Esophagus mucosa (tissue), 1 donor: ENCODE measurements around the gene SHISAL2A. TPM values are rescaled to one million over a fixed set of nuclear protein-coding genes. Genes with fewer than 3 reads are reported as not detected.
A peak's percentile ranks its signal among the peaks of the same experiment; 100 is the strongest.
"Not testable (repeated sequence)": the region's sequence is repeated elsewhere in the genome, so short reads cannot be mapped to it uniquely, and the experiment has no call there.

ENCODE experiments used
- ATAC-seq: fragments of 200-7000 bp; cut with Tn5 transposase; one replicate; pipeline ENCODE4 v1.9.1; 2020
- total RNA-seq: library from RNA; stranded (reverse); gene quantifications from one replicate; pipeline ENCODE4 v1.2.4, GENCODE V29; 2023
- donor health status: DM: yes; HTN: yes; CAD: no.

SHISAL2A gene
- total RNA-seq, 1 donor from 2014 or later: 0.36 TPM

DNA sequence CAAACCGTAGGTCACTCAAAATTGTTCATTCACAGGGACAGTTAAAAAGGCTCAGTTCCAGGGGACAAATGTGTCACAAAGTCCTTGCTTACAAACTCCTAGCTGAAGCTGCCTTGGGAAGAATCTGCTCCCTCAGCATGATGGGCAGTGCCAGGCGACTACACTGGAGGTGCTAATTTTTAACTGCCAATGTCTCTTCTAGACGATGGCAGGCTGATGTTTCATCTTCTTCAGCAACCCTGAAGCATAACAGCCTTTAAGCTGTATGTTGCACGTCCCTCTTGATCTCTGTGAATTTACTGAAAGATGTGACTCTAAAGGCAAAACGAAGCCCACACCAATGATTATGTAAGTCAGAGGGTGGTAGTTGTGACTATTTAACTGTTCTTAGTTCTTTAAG lies 53.9 kb downstream of the SHISAL2A start:
- no peak for ATAC-seq

DNA sequence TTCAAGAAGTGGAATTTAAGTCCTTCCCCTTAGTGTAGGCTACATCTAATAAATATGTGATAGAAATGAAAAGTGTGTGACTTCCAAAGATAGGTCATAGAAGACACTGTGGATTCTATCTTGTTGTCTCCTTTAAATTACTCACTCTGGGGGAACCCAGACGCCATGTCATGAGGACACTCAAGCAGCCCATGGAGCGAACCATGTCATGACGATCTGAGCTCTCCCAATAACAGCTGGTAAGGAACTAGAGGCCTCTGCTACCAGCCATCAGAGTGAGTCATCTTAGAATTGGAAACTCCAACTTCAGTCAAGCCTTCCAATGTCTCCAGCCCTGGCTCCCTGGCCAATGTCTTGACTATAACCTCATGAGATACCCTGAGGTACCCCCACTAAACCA lies 58.9 kb downstream of the SHISAL2A start:
- ATAC-seq: no peak

DNA sequence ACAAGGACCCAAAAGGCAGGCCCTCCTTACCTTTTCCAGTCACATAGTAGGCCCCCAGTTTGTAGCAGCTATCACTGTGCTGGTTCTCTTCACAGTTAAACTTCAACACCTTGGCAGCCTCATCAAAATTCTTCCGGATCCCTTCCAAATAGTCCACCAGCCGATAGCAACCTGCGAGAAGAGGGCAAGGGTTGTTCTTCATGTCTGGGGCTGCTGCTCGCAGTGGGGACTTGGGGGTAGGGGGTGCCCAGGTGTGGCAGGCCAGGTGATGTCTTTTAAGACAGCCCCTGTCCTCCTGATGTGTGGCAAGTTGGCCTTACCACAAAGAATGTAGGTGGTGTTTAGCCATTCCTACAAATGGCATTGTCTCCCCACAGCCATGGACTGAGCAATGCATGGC lies 59.7 kb downstream of the SHISAL2A start:
- ATAC-seq: no peak

DNA sequence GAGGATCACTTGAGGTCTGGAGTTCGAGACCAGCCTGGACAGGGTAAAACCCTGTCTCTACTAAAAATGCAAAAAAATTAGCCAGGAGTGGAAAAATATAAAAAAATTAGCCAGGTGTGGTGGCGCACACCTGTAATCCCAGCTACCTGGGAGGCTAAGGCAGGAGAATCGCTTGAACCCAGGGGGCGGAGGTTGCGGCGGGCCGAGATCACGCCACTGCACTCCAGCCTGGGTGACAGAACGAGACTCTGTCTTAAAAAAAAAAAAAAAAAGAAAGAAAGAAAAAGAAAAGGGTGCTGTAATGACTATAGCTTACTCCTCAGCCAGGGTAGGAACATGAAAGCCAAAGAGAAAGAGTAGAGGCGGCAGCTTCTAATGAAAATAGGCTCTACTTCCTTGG lies 60.4 kb downstream of the SHISAL2A start:
- ATAC-seq: not testable (repeated sequence)

DNA sequence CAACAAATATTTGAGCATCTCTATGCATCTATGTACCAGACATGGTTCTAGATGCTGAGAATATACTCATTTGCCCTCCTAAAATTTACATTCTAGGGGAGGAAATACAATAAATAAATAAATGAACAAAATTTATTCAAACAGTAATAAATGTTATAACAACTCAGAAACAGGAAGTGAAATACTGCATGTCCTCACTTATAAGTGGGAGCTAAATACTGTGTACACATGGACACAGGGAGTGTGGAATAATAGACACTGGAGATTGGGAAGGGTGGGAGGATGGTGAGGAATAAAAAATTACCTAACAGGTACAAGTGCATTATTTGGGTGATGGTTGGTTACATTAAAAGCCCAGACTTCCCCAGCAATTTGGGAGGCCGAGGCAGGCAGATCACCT lies 60.9 kb downstream of the SHISAL2A start:
- no peak for ATAC-seq

DNA sequence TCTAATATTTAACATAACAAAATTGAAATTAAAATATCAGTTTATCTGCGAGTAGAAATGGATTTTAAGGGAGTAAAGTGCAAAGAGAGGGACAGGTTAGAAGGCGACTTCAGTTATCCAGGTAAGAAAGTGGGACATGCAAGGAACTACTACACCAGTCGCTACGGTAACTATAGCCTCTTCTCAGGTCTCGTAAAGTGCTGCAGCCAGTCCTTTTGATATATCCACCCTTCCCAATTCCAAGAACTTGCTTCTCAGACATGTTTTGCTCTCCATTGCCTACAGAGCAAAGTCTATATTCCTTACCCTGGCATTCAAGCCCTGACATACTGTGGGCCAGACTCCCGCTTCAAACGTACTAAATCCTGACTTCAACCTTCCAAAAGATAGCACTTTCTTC lies 62.7 kb downstream of the SHISAL2A start:
- no peak for ATAC-seq

DNA sequence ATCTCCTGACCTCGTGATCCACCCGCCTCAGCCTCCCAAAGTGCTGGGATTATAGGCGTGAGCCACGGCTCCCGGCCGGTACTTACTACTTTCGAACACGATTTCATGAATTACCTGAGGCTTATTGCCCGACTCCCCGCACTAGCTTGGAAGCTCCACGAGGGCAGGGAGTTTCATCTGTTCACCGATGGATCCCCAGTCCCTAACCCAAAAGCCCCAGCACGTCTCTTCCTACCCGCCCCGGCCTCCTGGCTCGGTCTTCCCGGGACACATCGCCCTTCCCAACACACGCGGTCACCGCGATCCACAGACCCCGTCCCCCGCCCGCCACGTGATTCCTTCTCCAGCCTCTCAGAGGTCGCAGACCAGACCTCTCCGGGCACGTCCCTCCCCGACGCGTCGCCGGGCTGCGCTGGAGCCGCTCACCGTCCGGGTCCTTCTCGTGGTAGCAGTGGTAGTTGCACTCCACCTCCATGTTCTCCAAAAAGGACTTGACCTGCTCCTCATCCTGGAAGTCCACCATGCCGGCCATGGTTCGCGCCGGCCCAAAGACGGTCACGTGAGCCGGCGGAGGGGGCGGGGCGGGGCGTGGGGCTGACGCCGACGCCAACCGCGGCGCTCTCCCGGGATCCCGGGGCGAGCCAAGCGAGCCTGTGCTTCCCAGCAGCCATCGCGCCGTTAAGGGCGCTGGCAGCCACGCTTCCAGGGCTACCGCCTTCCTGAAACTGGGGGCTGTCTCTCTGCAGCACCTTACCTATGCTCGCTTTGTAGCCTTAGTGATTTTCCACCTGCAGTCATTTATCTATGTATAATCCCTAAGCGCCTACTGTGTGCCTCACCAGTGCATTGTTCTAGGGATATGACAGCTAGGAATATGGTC lies 65.1 kb downstream of the SHISAL2A start, which contains the start of gene COA7:
COA7 (minus strand) TSS at position 553 of the 880 bp plus-strand sequence; CDS start at position 532, 21 bp downstream.
- ATAC-seq: peak; percentile 86

DNA sequence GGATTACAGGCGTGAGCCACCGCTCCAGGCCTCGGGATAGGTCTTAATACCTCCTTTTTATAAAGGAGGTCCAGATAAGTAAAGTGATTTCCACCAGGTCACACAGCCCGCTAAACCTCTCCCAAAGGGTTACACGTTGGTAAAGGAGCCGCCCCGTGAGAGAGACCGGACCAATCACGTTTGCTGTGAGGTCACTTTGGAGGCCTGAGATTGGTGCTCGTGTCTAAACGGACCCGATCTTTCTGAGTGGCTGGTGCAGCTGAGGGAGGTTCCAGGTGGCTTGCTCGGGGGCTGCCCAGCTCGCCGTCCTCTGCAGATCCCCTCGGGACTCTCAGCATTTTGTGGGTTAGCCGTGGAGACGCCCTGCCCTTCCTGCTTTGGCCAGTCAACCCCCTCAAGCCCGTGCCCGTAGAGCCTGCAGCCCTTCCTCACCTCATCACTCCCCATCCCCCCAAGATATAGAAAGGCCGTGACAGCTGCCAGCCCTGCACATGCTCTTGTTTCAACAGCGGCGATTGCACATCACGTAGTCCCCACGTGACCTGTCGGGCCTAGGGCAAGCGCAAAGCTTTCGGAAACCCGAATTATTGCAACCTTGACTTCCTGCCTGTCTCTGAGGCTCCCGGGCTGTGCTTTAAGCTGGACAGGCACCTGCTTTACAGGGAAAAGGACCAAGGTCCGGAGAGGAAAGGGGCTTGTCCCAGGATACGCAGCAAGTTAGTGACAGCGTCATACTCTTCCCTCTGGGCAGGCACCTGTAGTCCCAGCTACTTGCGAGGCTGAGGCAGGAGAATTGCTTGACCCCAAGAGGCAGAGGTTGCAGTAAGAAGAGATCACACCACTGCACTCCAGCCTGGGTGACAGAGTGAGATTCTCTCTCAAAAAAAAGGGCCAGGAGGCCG lies 70.2 kb downstream of the SHISAL2A start:
- peak; percentile 93 for ATAC-seq

DNA sequence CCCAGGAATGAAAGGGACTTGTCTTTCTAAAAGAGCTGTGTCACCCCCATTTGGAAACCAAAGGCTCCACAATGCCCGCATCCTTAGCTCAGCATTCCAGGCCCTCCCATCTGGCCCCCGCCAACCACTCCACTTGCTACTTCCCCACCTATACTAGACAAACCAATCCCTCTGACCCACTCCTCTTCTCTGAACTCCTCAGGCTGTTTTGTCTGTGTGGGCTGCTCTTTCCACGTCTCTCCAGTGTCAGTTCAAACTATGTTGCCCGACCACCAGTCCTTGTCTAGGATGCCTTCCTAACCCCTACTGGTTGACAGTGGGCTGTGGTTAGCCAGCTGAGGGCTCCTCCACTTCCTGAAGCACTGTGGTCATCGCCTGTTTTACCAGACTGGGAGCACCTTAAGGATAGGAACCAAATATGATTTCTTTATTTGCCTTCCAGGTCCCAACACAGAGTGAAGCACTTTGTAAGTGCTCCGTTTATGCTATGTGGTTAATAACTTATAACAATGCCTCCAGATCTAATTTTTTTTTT lies 73.2 kb downstream of the SHISAL2A start:
- ATAC-seq: no peak

Other genes with a start within 250 kb of the SHISAL2A start
- 5.7 TPM for gene ORC1, start 228.7 kb upstream of the SHISAL2A start, total RNA-seq
- gene PRPF38A, start 228.6 kb upstream of the SHISAL2A start, total RNA-seq: 38.1 TPM
- gene TUT4, start 80.1 kb upstream of the SHISAL2A start, total RNA-seq: 21.9 TPM
- gene GPX7, start 30.8 kb upstream of the SHISAL2A start, total RNA-seq: 1.6 TPM
- 13.7 TPM for gene COA7, start 65.2 kb downstream of the SHISAL2A start, total RNA-seq
- 13.2 TPM for gene ZYG11B, start 93.3 kb downstream of the SHISAL2A start, total RNA-seq
- gene ZYG11A, start 209.6 kb downstream of the SHISAL2A start, total RNA-seq: 0.44 TPM